HepG2 (cell line): ENCODE results near the gene PTPRE.

Experiments used
- ATM ChIP-seq: fragments of 450-650 bp; IDR thresholded peaks from 2 replicates; pipeline ENCODE4 v1.7.1; 2017; ENCODE audit warnings: mild to moderate bottlenecking, borderline replicate concordance
- CTCF ChIP-seq: sonication (generic); formaldehyde crosslinking; IDR thresholded peaks from 2 replicates; pipeline ENCODE4 v1.5.0; 2020; ENCODE audit warnings: mild to moderate bottlenecking, missing genetic modification reagents, moderate library complexity
- GZF1 ChIP-seq: sonication (generic); formaldehyde crosslinking; IDR thresholded peaks from 2 replicates; pipeline ENCODE4 v1.5.1; 2020; ENCODE audit warnings: mild to moderate bottlenecking, missing genetic modification reagents
- LCORL ChIP-seq, 2 experiments: fragments of 450-650 bp in 1 of 2; sonication (generic) in 1 of 2; formaldehyde crosslinking in 1 of 2; IDR thresholded peaks; 2 replicates each; pipeline versions ENCODE4 v1.5.0 to v1.6.1; 2017 to 2020; ENCODE audit warnings: antibody characterized with exemption in 1 of 2, missing genetic modification reagents in 1 of 2
- NR3C1 ChIP-seq: sonication (generic); formaldehyde crosslinking; IDR thresholded peaks from 2 replicates; pipeline ENCODE4 v1.4.0; 2020; ENCODE audit warnings: missing genetic modification reagents
- POLR2A ChIP-seq, 2 experiments: IDR thresholded peaks; 2 replicates each; pipeline ENCODE4 v1.6.1; 2011; ENCODE audit warnings: low read depth in 2 of 2, low read length in 2 of 2, mild to moderate bottlenecking in 1 of 2, moderate library complexity in 1 of 2; ENCODE audit not compliant: insufficient read depth in 1 of 2
- POLR2AphosphoS5 ChIP-seq: IDR thresholded peaks from 2 replicates; pipeline ENCODE4 v1.6.1; 2012; ENCODE audit warnings: low read depth, low read length
- SIX4 ChIP-seq: sonication (generic); formaldehyde crosslinking; IDR thresholded peaks from 2 replicates; pipeline ENCODE4 v1.4.0; 2020; ENCODE audit warnings: missing genetic modification reagents
- TEF ChIP-seq: sonication (generic); formaldehyde crosslinking; IDR thresholded peaks from 2 replicates; pipeline ENCODE4 v1.5.0; 2020; ENCODE audit warnings: missing genetic modification reagents
- ZFP41 ChIP-seq: sonication (generic); formaldehyde crosslinking; IDR thresholded peaks from 2 replicates; pipeline ENCODE4 v1.4.0; 2020; ENCODE audit warnings: mild to moderate bottlenecking, missing genetic modification reagents, borderline replicate concordance
- ZNF280D ChIP-seq: sonication (generic); formaldehyde crosslinking; IDR thresholded peaks from 2 replicates; pipeline ENCODE4 v1.5.1; 2020; ENCODE audit warnings: mild to moderate bottlenecking, missing genetic modification reagents

GRCh38 chr10:128066870-128067382, 160.0 kb downstream of the PTPRE start:
- TF ChIP-seq POLR2AphosphoS5 (no peak), SIX4 (no peak), POLR2A (IDR thresholded peaks at IDR 0.05; ENCODE audit: insufficient read depth in 1 of 2, low read depth in 2 of 2, low read length in 2 of 2) (no peak), GZF1 (CRISPR knock-in tag) (no peak), CTCF (CRISPR knock-in tag) (no peak), TEF (no peak), NR3C1 (CRISPR knock-in tag) (no peak), ZFP41 (CRISPR knock-in tag) (no peak), ZNF280D (no peak), ATM (no peak), LCORL (IDR thresholded peaks at IDR 0.05) (no peak), LCORL (CRISPR knock-in tag; IDR thresholded peaks at IDR 0.05) (no peak)
